Activated gamma-delta T cell treated with anti-CD3 and anti-CD28 coated beads, Interleukin-2, amount 50 U/mL, for 16 hours (primary cell): ENCODE measurements around the gene KLC1.
"Not testable (repeated sequence)": the region's sequence is repeated elsewhere in the genome, so short reads cannot be mapped to it uniquely, and the experiment has no call there.

Experiments used
- DNase-seq: peaks from one replicate; pipeline ENCODE4 v3.0.0-alpha.2; 2020; ENCODE audit warnings: low read depth

Gene KLC1

GRCh38 chr14:103625356-103626095 is 3.5 kb upstream of the KLC1 start:
- DNase-seq = no peak

- DNase-seq = no peak
Measured at GRCh38 chr14:103626146-103626850, 2.7 kb upstream of the KLC1 start.

- DNase-seq = no peak
Measured at GRCh38 chr14:103627073-103628025, 1.7 kb upstream of the KLC1 start.

GRCh38 chr14:103628221-103628683 is 759 bp upstream of the KLC1 start:
- no peak for DNase-seq

- no peak for DNase-seq
Measured at GRCh38 chr14:103629503-103630121, 601 bp downstream of the KLC1 start.

- no peak for DNase-seq
Measured at GRCh38 chr14:103630364-103631108, 1.5 kb downstream of the KLC1 start.

- no peak for DNase-seq
Measured at GRCh38 chr14:103633391-103633790, 4.4 kb downstream of the KLC1 start.

- no peak for DNase-seq
Measured at GRCh38 chr14:103634156-103634555, 5.1 kb downstream of the KLC1 start.

- no peak for DNase-seq
Measured at GRCh38 chr14:103638594-103638993, 9.6 kb downstream of the KLC1 start.

GRCh38 chr14:103641161-103641560 is 12.2 kb downstream of the KLC1 start:
- DNase-seq = no peak

- DNase-seq = no peak
Measured at GRCh38 chr14:103646189-103646588, 17.2 kb downstream of the KLC1 start.

- no peak for DNase-seq
Measured at GRCh38 chr14:103649001-103649400, 20.0 kb downstream of the KLC1 start.

GRCh38 chr14:103650213-103650612 is 21.2 kb downstream of the KLC1 start:
- no peak for DNase-seq

GRCh38 chr14:103651585-103651984 is 22.6 kb downstream of the KLC1 start:
- DNase-seq = no peak

- no peak for DNase-seq
Measured at GRCh38 chr14:103652806-103653205, 23.8 kb downstream of the KLC1 start.

- DNase-seq = not testable (repeated sequence)
Measured at GRCh38 chr14:103653336-103653735, 24.3 kb downstream of the KLC1 start.

GRCh38 chr14:103653805-103654204 is 24.8 kb downstream of the KLC1 start:
- no peak for DNase-seq

- DNase-seq = no peak
Measured at GRCh38 chr14:103654619-103655018, 25.6 kb downstream of the KLC1 start.

- DNase-seq = no peak
Measured at GRCh38 chr14:103656031-103656755, 27.2 kb downstream of the KLC1 start.

- no peak for DNase-seq
Measured at GRCh38 chr14:103656756-103657133, 27.7 kb downstream of the KLC1 start.

GRCh38 chr14:103657471-103657870 is 28.5 kb downstream of the KLC1 start:
- no peak for DNase-seq
